Measurements from ENCODE around the gene TBCD. TPM values are rescaled to one million over a fixed set of nuclear protein-coding genes. Genes with fewer than 3 reads are reported as not detected.

Gene TBCD
- total and polyA plus RNA-seq, 9 of the 15 experiments (the other 6 are each of a cell fraction or from before 2014, with no cell fraction given), result 8.9 to 98.5 (median 28.0) TPM

GRCh38 chr17:82881900-82882714 is 130.2 kb downstream of the TBCD start (continued):
- TF ChIP-seq USF1 (CRISPR knock-in tag; IDR thresholded peaks at IDR 0.05) (peak; percentile 63), CXXC5 (CRISPR knock-in tag; IDR thresholded peaks at IDR 0.05) (peak; percentile 41; the same call in 1 of the 2 replicates), RAD51 (IDR thresholded peaks at IDR 0.05; ENCODE audit: borderline replicate concordance, low read depth) (peak; percentile 54; the same call in 1 of the 2 replicates), ZNF395 (CRISPR knock-in tag; IDR thresholded peaks at IDR 0.05) (0 out of 2 replicates have a peak, but pooled peaks have one; percentile 24), FOXJ2 (tag; IDR thresholded peaks at IDR 0.05) (peak; percentile 57; the same call in 1 of the 2 replicates), TFE3 (CRISPR knock-in tag; IDR thresholded peaks at IDR 0.05) (peak; percentile 32), ZNF717 (CRISPR knock-in tag; IDR thresholded peaks at IDR 0.05) (no peak), ZMIZ1 (IDR thresholded peaks at IDR 0.05; ENCODE audit: low read depth in 2 of 2, low read length in 2 of 2) (no peak), ZBTB11 (CRISPR knock-in tag; IDR thresholded peaks at IDR 0.05) (0 out of 6 replicates have a peak, but pooled peaks of 1 of the 3 experiments have one; percentile 32), NR4A1 (CRISPR knock-in tag; IDR thresholded peaks at IDR 0.05) (no peak), NR4A1 (tag; IDR thresholded peaks at IDR 0.05) (0 out of 2 replicates have a peak, but pooled peaks have one; percentile 29), DMBX1 (CRISPR knock-in tag; IDR thresholded peaks at IDR 0.05; ENCODE audit: borderline replicate concordance) (peak; percentile 70; the same call in 1 of the 2 replicates), ZNF263 (CRISPR knock-in tag; IDR thresholded peaks at IDR 0.05; ENCODE audit: borderline replicate concordance) (0 out of 2 replicates have a peak, but pooled peaks have one; percentile 30), ZNF75A (CRISPR knock-in tag; IDR thresholded peaks at IDR 0.05) (0 out of 2 replicates have a peak, but pooled peaks have one; percentile 17)
